ENCODE results near the gene PREX1.

The PREX1 gene

DNA sequence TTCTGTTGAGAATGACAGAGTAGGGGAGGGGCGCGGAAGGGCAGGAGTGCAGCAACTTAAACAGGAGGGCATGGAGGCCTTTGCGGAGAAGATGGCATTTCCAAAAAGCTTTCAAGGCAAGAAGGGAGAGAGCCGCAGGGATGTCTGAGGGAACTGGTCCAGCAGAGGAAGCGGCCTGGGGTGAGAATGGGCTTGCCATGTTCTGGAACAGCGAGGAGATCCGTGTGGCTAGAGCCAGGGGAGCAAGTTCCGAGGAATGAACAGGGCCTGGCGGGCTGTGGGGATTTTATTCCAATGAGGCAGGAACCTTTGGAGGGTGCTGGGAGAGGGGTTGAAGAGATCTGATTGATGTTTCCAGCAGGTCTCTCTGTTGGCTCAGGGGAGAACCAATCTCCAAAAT lies 86.1 kb downstream of the PREX1 start:
- Histone ChIP-seq H3K9me3 (replicated peaks in 1 of 11) (no peaks in the 10 kb centered on the region), H4K20me1 (peaks cover 0 to 100% (median 0%) of the 10 kb centered on the region in 11 experiments; a peak in 6 of 22 replicates), H3K4me3 (no peak overlapping the region), H3K27ac (peak overlapping the region in 3 of 11 experiments; percentile 3 to 29 (median 21); a peak in 3 of 22 replicates), H3K36me3 (peaks cover 0 to 85% (median 6%) of the 10 kb centered on the region in 11 experiments; a peak in 11 of 22 replicates), H3K4me1 (peaks cover 38 to 99% (median 91%) of the 10 kb centered on the region in 10 experiments), H3K4me2 (peak overlapping the region in 8 of 11 experiments; percentile 81 to 94 (median 91); a peak in 9 of 22 replicates), H3K9ac (no peak overlapping the region), H3K27me3 (no peaks in the 10 kb centered on the region)
- TF ChIP-seq Cebpa-rat (IDR thresholded peaks at IDR 0.05): no peak

DNA sequence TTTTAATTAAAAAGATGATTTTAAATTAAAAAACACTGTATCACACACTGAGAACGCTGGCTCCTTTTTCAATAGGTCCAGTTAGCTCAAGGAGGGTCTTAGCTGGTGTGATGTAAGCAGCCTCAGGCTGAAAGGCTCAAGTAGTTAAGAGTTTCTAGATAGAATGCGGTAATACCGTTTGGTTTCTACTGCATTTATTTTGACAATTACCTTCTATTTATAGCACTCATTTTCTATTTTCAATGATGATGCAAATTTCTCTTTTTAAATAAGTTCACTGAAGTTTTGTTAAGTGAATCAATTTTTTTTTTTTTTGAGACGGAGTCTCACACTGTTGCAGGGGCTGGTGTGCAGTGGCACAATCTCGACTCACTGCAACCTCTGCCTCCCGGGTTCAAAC lies 87.1 kb downstream of the PREX1 start:
- no peak for TF ChIP-seq Cebpa-rat (IDR thresholded peaks at IDR 0.05)
- Histone ChIP-seq H3K4me2 (peak overlapping the region; percentile 20 to 94 (median 88); a peak in 18 of 22 replicates), H3K9ac (peak overlapping the region in 2 of 11 experiments; percentile 15 to 18; a peak in 3 of 22 replicates), H3K27me3 (no peaks in the 10 kb centered on the region), H3K4me1 (peaks cover 48 to 99% (median 91%) of the 10 kb centered on the region in 10 experiments), H3K36me3 (peaks cover 0 to 87% (median 6%) of the 10 kb centered on the region in 11 experiments; a peak in 11 of 22 replicates), H3K9me3 (replicated peaks in 1 of 11) (no peaks in the 10 kb centered on the region), H3K4me3 (no peak overlapping the region), H4K20me1 (peaks cover 0 to 100% (median 0%) of the 10 kb centered on the region in 11 experiments; a peak in 6 of 22 replicates), H3K27ac (peak overlapping the region in 6 of 11 experiments; percentile 2 to 94 (median 92); a peak in 7 of 22 replicates)

DNA sequence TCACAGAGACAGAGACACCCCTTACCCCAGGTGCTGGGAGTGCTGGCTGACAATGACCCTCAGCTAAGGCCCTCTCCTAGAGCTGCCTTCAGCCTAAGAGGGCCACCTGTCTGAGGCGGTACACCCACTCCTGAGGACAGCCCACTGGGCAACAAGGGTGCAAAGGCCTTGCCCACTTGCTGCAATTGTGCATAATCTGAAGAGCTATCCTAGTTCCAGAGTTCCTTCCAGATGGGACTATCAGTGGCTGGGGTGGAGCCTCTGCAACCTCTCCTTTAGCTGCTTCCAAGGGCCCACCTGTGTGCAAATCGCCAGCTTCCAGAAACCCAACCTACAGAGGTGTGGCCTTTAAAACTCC lies 87.5 kb downstream of the PREX1 start:
- Histone ChIP-seq H3K27me3 (no peaks in the 10 kb centered on the region), H3K4me3 (no peak overlapping the region), H3K9me3 (replicated peaks in 1 of 11) (no peaks in the 10 kb centered on the region), H3K4me1 (peaks cover 52 to 99% (median 91%) of the 10 kb centered on the region in 10 experiments), H3K4me2 (peak overlapping the region; percentile 81 to 94 (median 90); a peak in 20 of 22 replicates), H3K27ac (peak overlapping the region in 8 of 11 experiments; percentile 76 to 94 (median 90); a peak in 12 of 22 replicates), H3K36me3 (peaks cover 0 to 87% (median 6%) of the 10 kb centered on the region in 11 experiments; a peak in 11 of 22 replicates), H4K20me1 (peaks cover 0 to 100% (median 0%) of the 10 kb centered on the region in 11 experiments; a peak in 6 of 22 replicates), H3K9ac (peak overlapping the region in 5 of 11 experiments; percentile 15 to 70 (median 18); a peak in 3 of 22 replicates)
- TF ChIP-seq Cebpa-rat (IDR thresholded peaks at IDR 0.05): no peak

DNA sequence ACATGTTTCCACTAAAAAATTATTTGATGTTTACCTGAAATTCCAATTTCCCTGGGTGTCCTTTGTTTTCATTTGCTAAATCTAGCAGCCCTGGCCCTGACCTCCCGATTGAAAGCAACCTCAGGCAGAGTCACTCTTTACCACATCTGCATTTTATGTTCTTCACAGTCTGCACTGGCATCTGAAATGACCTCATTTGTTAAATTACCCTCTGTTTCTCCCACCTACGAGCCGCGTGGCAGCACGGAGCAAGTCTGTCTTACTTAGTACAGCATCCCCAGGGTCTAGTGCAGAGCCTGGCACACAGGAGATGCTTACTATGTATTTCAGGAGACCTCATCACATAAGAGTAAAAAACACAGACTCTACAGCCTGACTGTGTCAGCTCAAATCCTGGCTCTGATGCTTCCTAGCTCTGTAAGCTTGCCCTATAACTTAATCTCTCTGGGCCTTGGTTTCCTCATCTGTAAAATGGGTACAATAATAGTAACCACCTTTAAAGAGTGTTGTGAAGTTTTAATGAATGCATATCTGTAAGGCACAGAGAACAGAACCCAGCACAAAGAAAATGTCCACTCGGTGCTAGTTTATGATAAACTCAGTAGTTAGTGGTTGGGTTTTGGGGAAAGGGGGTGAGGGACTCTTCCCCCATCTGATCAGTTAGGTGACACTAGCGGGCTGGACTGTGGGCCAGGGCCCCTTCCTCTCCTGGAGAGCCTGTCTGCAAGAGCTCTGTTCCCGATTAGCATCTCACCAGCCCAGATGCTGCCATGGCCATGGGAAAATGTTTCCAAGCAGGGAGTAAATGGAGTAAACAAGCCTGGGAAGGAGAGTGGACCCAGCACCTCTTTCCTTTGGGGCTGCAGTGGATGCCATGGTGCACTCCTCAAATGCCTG lies 88.2 kb downstream of the PREX1 start:
- H3K4me2 ChIP-seq: peak overlapping the region; percentile 81 to 94 (median 90)
- H3K27ac ChIP-seq: peak overlapping the region in 10 of 11 experiments; percentile 35 to 94 (median 86); a peak in 20 of 22 replicates
- peaks cover 58 to 99% (median 91%) of the 10 kb centered on the region in 10 experiments for H3K4me1 ChIP-seq
- no peak for TF ChIP-seq Cebpa-rat (IDR thresholded peaks at IDR 0.05)
- H4K20me1 ChIP-seq: peaks cover 0 to 100% (median 0%) of the 10 kb centered on the region in 11 experiments; a peak in 6 of 22 replicates
- H3K36me3 ChIP-seq: peaks cover 0 to 87% (median 5%) of the 10 kb centered on the region in 11 experiments; a peak in 11 of 22 replicates
- peak overlapping the region in 8 of 11 experiments; percentile 15 to 81 (median 66); a peak in 13 of 22 replicates for H3K9ac ChIP-seq
- no peaks in the 10 kb centered on the region for H3K9me3 ChIP-seq (replicated peaks in 1 of 11)
- no peaks in the 10 kb centered on the region for H3K27me3 ChIP-seq
- no peak overlapping the region for H3K4me3 ChIP-seq

DNA sequence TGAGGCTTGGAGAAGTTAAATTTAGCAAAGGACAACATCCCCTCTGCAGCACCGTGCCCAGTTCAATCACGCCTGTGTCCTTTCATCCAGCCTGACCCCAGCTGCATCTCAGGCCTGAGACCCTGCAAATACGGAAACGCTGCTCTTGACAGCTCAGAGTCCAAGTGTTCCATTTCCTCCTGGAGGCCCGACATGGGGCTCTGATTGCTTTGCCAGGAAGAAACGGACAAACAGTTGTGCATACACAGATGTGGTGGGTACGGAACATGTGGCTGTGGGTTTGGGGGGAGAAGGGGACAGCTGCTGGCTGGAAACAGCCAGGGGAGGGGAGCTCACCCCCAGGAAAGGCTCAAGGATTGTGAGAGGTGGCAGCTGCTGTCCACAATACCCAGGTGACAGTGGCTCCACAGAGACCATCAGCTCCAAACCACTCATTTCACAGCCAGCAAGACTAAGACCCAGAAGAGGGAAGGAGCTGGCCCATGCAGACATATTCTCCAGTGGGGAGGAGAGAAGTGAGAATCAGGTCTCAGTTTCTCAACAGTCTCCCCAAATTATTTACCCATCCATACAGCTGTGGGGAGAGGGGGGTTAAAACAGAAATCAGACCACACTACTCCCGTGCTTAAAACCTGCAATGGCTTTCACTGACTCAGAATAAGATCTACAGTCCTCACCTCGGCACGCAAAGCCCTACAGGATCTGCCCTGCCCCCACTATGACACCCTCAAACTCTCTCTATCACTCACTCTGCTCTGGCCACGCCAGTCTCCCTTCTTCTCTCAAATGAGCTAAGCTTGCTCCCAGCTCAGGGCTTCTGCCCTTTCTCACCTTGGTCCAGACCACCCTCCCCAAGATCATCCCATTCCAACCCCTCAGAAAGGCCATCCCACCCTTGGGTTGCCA lies 89.1 kb downstream of the PREX1 start:
- peaks cover 0 to 87% (median 0%) of the 10 kb centered on the region in 11 experiments; a peak in 10 of 22 replicates for H3K36me3 ChIP-seq
- peak overlapping the region in 5 of 10 experiments; percentile 3 to 25 (median 9); a peak in 5 of 20 replicates for H3K4me3 ChIP-seq
- H3K4me1 ChIP-seq: peaks cover 65 to 100% (median 95%) of the 10 kb centered on the region in 10 experiments
- peak overlapping the region; percentile 24 to 81 (median 65); a peak in 19 of 22 replicates for H3K9ac ChIP-seq
- no peaks in the 10 kb centered on the region for H3K27me3 ChIP-seq
- peaks cover 0 to 9% (median 2%) of the 10 kb centered on the region in 11 experiments; a peak in 8 of 22 replicates for H3K9me3 ChIP-seq (replicated peaks in 1 of 11)
- TF ChIP-seq Cebpa-rat (IDR thresholded peaks at IDR 0.05): no peak
- H3K27ac ChIP-seq: peak overlapping the region in 10 of 11 experiments; percentile 35 to 94 (median 86); a peak in 20 of 22 replicates
- H4K20me1 ChIP-seq: peaks cover 0 to 100% (median 0%) of the 10 kb centered on the region in 11 experiments; a peak in 6 of 22 replicates
- peak overlapping the region; percentile 81 to 94 (median 90) for H3K4me2 ChIP-seq

DNA sequence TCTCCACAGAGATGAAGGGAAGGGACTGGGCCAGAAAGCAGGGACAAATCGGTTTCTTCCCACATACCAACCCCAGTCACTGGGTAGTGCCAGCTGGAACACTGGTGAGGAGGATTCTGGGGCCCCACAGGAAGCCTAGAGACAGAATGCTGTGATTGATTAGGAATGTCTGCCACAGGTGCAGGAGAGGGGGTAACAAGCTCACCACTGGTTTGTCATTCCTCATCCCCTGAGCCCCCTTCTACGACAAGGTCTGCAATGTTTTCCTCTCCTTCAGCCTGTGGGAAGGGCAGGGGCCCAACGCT lies 89.8 kb downstream of the PREX1 start:
- peak overlapping the region in 10 of 11 experiments; percentile 11 to 94 (median 86); a peak in 19 of 22 replicates for H3K27ac ChIP-seq
- peaks cover 0 to 15% (median 4%) of the 10 kb centered on the region in 11 experiments; a peak in 9 of 22 replicates for H3K9me3 ChIP-seq (replicated peaks in 1 of 11)
- peaks cover 65 to 100% (median 97%) of the 10 kb centered on the region in 10 experiments for H3K4me1 ChIP-seq
- H4K20me1 ChIP-seq: peaks cover 0 to 100% (median 0%) of the 10 kb centered on the region in 11 experiments; a peak in 6 of 22 replicates
- no peaks in the 10 kb centered on the region for H3K27me3 ChIP-seq
- H3K9ac ChIP-seq: peak overlapping the region; percentile 24 to 81 (median 65); a peak in 18 of 22 replicates
- no peak for TF ChIP-seq Cebpa-rat (IDR thresholded peaks at IDR 0.05)
- H3K4me3 ChIP-seq: peak overlapping the region in 5 of 10 experiments; percentile 3 to 19 (median 8); a peak in 3 of 20 replicates
- H3K36me3 ChIP-seq: peaks cover 0 to 87% (median 0%) of the 10 kb centered on the region in 11 experiments; a peak in 11 of 22 replicates
- H3K4me2 ChIP-seq: peak overlapping the region; percentile 81 to 94 (median 90)

DNA sequence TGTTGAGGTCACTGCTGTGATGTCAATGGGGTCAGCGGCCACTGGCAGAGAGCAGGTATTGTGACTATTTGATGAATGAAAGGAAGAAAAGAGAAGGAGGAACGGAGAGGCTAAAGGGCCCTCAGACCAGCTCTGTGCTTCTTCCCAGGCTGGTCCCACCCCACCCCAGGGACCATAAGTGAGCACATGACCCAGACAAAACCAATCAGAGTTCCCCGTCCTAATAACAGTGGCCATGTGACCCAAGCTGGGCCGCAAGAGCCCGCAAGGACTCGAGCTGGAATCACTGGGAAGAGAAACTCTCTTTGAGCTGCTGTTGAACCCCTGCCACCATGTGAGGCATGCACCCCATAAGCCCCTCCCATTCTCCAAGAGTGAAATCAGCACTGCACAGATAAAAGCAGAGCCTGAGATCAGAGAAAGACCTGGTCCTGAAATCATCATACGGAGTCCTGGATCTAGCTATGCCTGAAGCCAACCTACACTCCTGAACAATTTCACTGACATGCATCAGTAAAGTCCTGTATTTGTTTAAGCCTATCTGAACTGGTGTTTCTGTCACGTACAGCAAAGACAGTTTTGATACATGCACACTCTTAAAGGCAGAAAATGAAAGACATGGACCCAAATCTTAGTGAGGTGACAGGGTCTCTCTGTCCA lies 90.2 kb downstream of the PREX1 start:
- H3K4me3 ChIP-seq: peak overlapping the region in 3 of 10 experiments; percentile 3 to 19 (median 6); a peak in 2 of 20 replicates
- H3K27ac ChIP-seq: peak overlapping the region in 10 of 11 experiments; percentile 11 to 94 (median 86); a peak in 18 of 22 replicates
- peaks cover 0 to 100% (median 0%) of the 10 kb centered on the region in 11 experiments; a peak in 6 of 22 replicates for H4K20me1 ChIP-seq
- peak overlapping the region; percentile 81 to 94 (median 90) for H3K4me2 ChIP-seq
- peaks cover 65 to 100% (median 99%) of the 10 kb centered on the region in 10 experiments for H3K4me1 ChIP-seq
- peaks cover 0 to 17% (median 5%) of the 10 kb centered on the region in 11 experiments; a peak in 9 of 22 replicates for H3K9me3 ChIP-seq (replicated peaks in 1 of 11)
- H3K27me3 ChIP-seq: no peaks in the 10 kb centered on the region
- H3K9ac ChIP-seq: peak overlapping the region in 9 of 11 experiments; percentile 42 to 81 (median 67); a peak in 16 of 22 replicates
- H3K36me3 ChIP-seq: peaks cover 0 to 86% (median 0%) of the 10 kb centered on the region in 11 experiments; a peak in 11 of 22 replicates
- TF ChIP-seq Cebpa-rat (IDR thresholded peaks at IDR 0.05): no peak
